SK-N-SH (cell line): ENCODE measurements around the gene TRAPPC8. TPM values are rescaled to one million over a fixed set of nuclear protein-coding genes. Genes with fewer than 3 reads are reported as not detected.

Experiments used
- CTCF ChIA-PET: fragments of 300-600, 350-600 bp; formaldehyde crosslinking; extraction: SDS; loops from one replicate; lab custom pipeline; 2021; lab: Yijun Ruan, JAX
- POLR2A ChIA-PET: fragments of 350-600 bp; sonication (Branson Sonifier 250); formaldehyde crosslinking; extraction: SDS; loops from one replicate; lab custom pipeline; 2020; ENCODE audit warnings: antibody characterized with exemption, inconsistent platforms; lab: Yijun Ruan, JAX
- DNase-seq: peaks from one replicate; pipeline ENCODE4 v3.0.0; 2012
- H2AFZ ChIP-seq: fragments of 200-600 bp; sonication (generic); 2 replicates; pipeline ENCODE4 v1.8.1; 2016; ENCODE audit warnings: antibody characterized with exemption, mild to moderate bottlenecking, low read depth
- H3F3A ChIP-seq: fragments of 200-600 bp; sonication (generic); replicated peaks from 2 replicates; pipeline ENCODE3; 2016; ENCODE audit warnings: antibody characterized with exemption, mild to moderate bottlenecking; ENCODE audit not compliant: insufficient read depth
- H3K27ac ChIP-seq, 2 experiments: fragments of 200-500 bp in 1 of 2; fragments of 200-600 bp in 1 of 2; sonication (Bioruptor generic) in 1 of 2; sonication (generic), shearing (Covaris generic) in 1 of 2; 2 replicates each; pipeline versions ENCODE4 v1.5.1 to v1.6.1; 2014 to 2016; ENCODE audit warnings: low read depth in 2 of 2, inconsistent platforms in 1 of 2, low read length in 1 of 2, mild to moderate bottlenecking in 1 of 2, mixed read lengths in 1 of 2
- H3K27me3 ChIP-seq: fragments of 200-600 bp; sonication (generic), shearing (Covaris generic); 2 replicates; pipeline ENCODE4 v1.6.1; 2016; ENCODE audit warnings: mixed run types; ENCODE audit not compliant: insufficient read depth
- H3K36me3 ChIP-seq, 2 experiments: fragments of 200-500 bp in 1 of 2; fragments of 200-600 bp in 1 of 2; sonication (Bioruptor generic) in 1 of 2; sonication (generic) in 1 of 2; replicated peaks in 1 of 2; 2 replicates each; pipeline versions ENCODE3 to v1.5.1; 2014 to 2016; ENCODE audit warnings: low read length in 1 of 2, mild to moderate bottlenecking in 1 of 2; ENCODE audit not compliant: insufficient read depth in 2 of 2, control insufficient read depth in 1 of 2
- H3K4me1 ChIP-seq, 2 experiments: fragments of 200-500 bp in 1 of 2; fragments of 200-600 bp in 1 of 2; sonication (Bioruptor generic) in 1 of 2; sonication (generic), shearing (Covaris generic) in 1 of 2; 2 replicates each; pipeline versions ENCODE4 v1.5.1 to v1.6.1; 2014 to 2016; ENCODE audit warnings: low read depth in 1 of 2, low read length in 1 of 2, mixed run types in 1 of 2; ENCODE audit not compliant: insufficient read depth in 2 of 2, control insufficient read depth in 1 of 2
- H3K4me2 ChIP-seq: fragments of 200-600 bp; sonication (generic), shearing (Covaris generic); 2 replicates; pipeline ENCODE4 v1.6.1; 2017; ENCODE audit warnings: mixed run types
- H3K4me3 ChIP-seq, 2 experiments: fragments of 200-500 bp in 1 of 2; fragments of 200-600 bp in 1 of 2; sonication (Bioruptor generic) in 1 of 2; sonication (generic), shearing (Covaris generic) in 1 of 2; 2 replicates each; pipeline versions ENCODE4 v1.5.1 to v1.8.1; 2014 to 2016; ENCODE audit warnings: low read depth in 2 of 2, inconsistent platforms in 1 of 2, low read length in 1 of 2, mild to moderate bottlenecking in 1 of 2, mixed read lengths in 1 of 2, moderate library complexity in 1 of 2
- H3K79me2 ChIP-seq: fragments of 200-600 bp; sonication (generic); 2 replicates; pipeline ENCODE4 v1.8.1; 2017; ENCODE audit warnings: mild to moderate bottlenecking; ENCODE audit not compliant: insufficient read depth
- H3K9ac ChIP-seq: fragments of 200-600 bp; sonication (generic); 2 replicates; pipeline ENCODE4 v1.6.1; 2017; ENCODE audit warnings: mixed run types
- H3K9me2 ChIP-seq: fragments of 200-600 bp; sonication (generic); 2 replicates; pipeline ENCODE4 v1.6.1; 2017; ENCODE audit warnings: mixed run types
- H3K9me3 ChIP-seq: fragments of 200-600 bp; sonication (generic); 2 replicates; pipeline ENCODE4 v1.6.1; 2017; ENCODE audit warnings: mixed run types, mild to moderate bottlenecking, moderate library complexity
- H4K20me1 ChIP-seq: fragments of 200-600 bp; sonication (generic); 2 replicates; pipeline ENCODE4 v1.6.1; 2017; ENCODE audit warnings: mild to moderate bottlenecking, mixed run types; ENCODE audit not compliant: insufficient read depth
- ELF1 ChIP-seq: IDR thresholded peaks from 2 replicates; pipeline ENCODE4 v1.4.0; 2012
- FOXJ3 ChIP-seq: sonication (generic); formaldehyde crosslinking; IDR thresholded peaks from 2 replicates; pipeline ENCODE4 v1.5.1; 2020; ENCODE audit warnings: mild to moderate bottlenecking, missing genetic modification reagents
- GABPA ChIP-seq: IDR thresholded peaks from 2 replicates; pipeline ENCODE4 v1.4.0; 2012; ENCODE audit warnings: low read depth, mild to moderate bottlenecking
- MEF2A ChIP-seq: IDR thresholded peaks from 2 replicates; pipeline ENCODE4 v1.4.0; 2012; ENCODE audit warnings: low read depth, borderline replicate concordance
- NFIC ChIP-seq: IDR thresholded peaks from 2 replicates; pipeline ENCODE4 v1.4.0; 2012; ENCODE audit warnings: borderline replicate concordance
- POLR2AphosphoS5 ChIP-seq: IDR thresholded peaks from 2 replicates; pipeline ENCODE4 v1.6.1; 2012; ENCODE audit warnings: low read depth, low read length
- RAD21 ChIP-seq: IDR thresholded peaks from 2 replicates; pipeline ENCODE4 v1.6.1; 2012; ENCODE audit warnings: mild to moderate bottlenecking, low read length
- RCOR1 ChIP-seq: fragments of 150-350 bp; IDR thresholded peaks from 2 replicates; pipeline ENCODE4 v1.6.1; 2017; ENCODE audit warnings: antibody characterized with exemption, low read length
- SIN3A ChIP-seq: IDR thresholded peaks from 2 replicates; pipeline ENCODE4 v1.6.1; 2012; ENCODE audit warnings: low read depth, mild to moderate bottlenecking, low read length, moderate library complexity, borderline replicate concordance
- TCF12 ChIP-seq: IDR thresholded peaks from 2 replicates; pipeline ENCODE4 v1.4.0; 2012
- YY1 ChIP-seq: IDR thresholded peaks from 2 replicates; pipeline ENCODE4 v1.4.0; 2012; ENCODE audit warnings: low read depth, mild to moderate bottlenecking
- WGBS: methylation state at CpG from one replicate; pipeline ENCODE4 v1.1.6; 2017; ENCODE audit warnings: low lambda C conversion rate; 5-methylcytosine and 5-hydroxymethylcytosine counted together
- polyA plus RNA-seq, 3 experiments: library from polyadenylated mRNA; depleted of rRNA; stranded (reverse); fragments of >200 nt; gene quantifications; 2 replicates each; pipeline ENCODE4 v1.2.3, GENCODE V29; 2012
- TF ChIP-seq, protein P1 (sequence below): fragments of 150-350 bp; IDR thresholded peaks from 2 replicates; pipeline ENCODE4 v1.6.1; 2016; ENCODE audit warnings: mild to moderate bottlenecking, low read depth, low read length
- TF ChIP-seq, protein P2 (sequence below): IDR thresholded peaks from 2 replicates; pipeline ENCODE4 v1.6.1; 2012; ENCODE audit warnings: mild to moderate bottlenecking, low read depth, low read length, moderate library complexity
- TF ChIP-seq, protein P3 (sequence below): fragments of 150-350 bp; IDR thresholded peaks from 2 replicates; pipeline ENCODE4 v1.6.1; 2017; ENCODE audit warnings: antibody characterized with exemption, low read length, low read depth, borderline replicate concordance
- TF ChIP-seq, protein P4 (sequence below): IDR thresholded peaks from 2 replicates; pipeline ENCODE4 v1.4.0; 2012; ENCODE audit warnings: low read depth, borderline replicate concordance
- TF ChIP-seq, protein P5 (sequence below): IDR thresholded peaks from 2 replicates; pipeline ENCODE4; 2012
- TF ChIP-seq, protein P6 (sequence below): IDR thresholded peaks from 2 replicates; pipeline ENCODE4 v1.4.0; 2012; ENCODE audit warnings: low read depth, borderline replicate concordance

TRAPPC8 gene
- polyA plus RNA-seq, 1 of the 3 experiments (the other 2 are of a cell fraction), result 14.9 TPM

DNA sequence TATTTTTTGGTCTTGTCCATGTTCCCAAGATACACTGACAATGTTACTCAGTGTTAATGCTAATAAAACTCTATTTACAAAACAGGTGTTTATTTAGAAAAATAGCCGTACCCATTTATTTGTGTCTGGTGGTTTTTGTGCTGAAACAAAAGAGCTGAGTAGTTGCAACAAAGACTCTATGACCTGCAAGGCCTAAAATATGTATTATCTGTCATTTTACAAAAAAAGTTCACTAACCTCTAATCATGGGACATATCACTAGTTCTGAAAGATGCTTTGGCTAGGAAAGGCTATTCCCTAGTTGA is 123.1 kb downstream of the TRAPPC8 start:
- Histone ChIP-seq H3K27me3 (no peaks in the 10 kb centered on the region), H3K9ac (no peak overlapping the region), H3K27ac (no peak overlapping the region), H3K9me2 (no peaks in the 10 kb centered on the region), H3K4me3 (no peak overlapping the region; a peak in 1 of 4 replicates), H3K9me3 (no peaks in the 10 kb centered on the region), H3K36me3 (no peaks in the 10 kb centered on the region), H3K4me1 (no peaks in the 10 kb centered on the region), H3F3A (no peaks in the 10 kb centered on the region), H3K4me2 (no peak overlapping the region), H3K79me2 (no peaks in the 10 kb centered on the region), H4K20me1 (no peaks in the 10 kb centered on the region), H2AFZ (no peak overlapping the region)
- TF ChIP-seq ELF1 (no peak), RAD21 (no peak), TCF12 (no peak), NFIC (no peak), RCOR1 (no peak), SIN3A (no peak), POLR2AphosphoS5 (no peak), GABPA (no peak), YY1 (no peak), MEF2A (no peak), FOXJ3 (no peak)
- TF ChIP-seq, protein P1, sequence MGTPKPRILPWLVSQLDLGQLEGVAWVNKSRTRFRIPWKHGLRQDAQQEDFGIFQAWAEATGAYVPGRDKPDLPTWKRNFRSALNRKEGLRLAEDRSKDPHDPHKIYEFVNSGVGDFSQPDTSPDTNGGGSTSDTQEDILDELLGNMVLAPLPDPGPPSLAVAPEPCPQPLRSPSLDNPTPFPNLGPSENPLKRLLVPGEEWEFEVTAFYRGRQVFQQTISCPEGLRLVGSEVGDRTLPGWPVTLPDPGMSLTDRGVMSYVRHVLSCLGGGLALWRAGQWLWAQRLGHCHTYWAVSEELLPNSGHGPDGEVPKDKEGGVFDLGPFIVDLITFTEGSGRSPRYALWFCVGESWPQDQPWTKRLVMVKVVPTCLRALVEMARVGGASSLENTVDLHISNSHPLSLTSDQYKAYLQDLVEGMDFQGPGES, result no peak
- TF ChIP-seq, protein P2, sequence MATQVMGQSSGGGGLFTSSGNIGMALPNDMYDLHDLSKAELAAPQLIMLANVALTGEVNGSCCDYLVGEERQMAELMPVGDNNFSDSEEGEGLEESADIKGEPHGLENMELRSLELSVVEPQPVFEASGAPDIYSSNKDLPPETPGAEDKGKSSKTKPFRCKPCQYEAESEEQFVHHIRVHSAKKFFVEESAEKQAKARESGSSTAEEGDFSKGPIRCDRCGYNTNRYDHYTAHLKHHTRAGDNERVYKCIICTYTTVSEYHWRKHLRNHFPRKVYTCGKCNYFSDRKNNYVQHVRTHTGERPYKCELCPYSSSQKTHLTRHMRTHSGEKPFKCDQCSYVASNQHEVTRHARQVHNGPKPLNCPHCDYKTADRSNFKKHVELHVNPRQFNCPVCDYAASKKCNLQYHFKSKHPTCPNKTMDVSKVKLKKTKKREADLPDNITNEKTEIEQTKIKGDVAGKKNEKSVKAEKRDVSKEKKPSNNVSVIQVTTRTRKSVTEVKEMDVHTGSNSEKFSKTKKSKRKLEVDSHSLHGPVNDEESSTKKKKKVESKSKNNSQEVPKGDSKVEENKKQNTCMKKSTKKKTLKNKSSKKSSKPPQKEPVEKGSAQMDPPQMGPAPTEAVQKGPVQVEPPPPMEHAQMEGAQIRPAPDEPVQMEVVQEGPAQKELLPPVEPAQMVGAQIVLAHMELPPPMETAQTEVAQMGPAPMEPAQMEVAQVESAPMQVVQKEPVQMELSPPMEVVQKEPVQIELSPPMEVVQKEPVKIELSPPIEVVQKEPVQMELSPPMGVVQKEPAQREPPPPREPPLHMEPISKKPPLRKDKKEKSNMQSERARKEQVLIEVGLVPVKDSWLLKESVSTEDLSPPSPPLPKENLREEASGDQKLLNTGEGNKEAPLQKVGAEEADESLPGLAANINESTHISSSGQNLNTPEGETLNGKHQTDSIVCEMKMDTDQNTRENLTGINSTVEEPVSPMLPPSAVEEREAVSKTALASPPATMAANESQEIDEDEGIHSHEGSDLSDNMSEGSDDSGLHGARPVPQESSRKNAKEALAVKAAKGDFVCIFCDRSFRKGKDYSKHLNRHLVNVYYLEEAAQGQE, result no peak
- TF ChIP-seq, protein P3, sequence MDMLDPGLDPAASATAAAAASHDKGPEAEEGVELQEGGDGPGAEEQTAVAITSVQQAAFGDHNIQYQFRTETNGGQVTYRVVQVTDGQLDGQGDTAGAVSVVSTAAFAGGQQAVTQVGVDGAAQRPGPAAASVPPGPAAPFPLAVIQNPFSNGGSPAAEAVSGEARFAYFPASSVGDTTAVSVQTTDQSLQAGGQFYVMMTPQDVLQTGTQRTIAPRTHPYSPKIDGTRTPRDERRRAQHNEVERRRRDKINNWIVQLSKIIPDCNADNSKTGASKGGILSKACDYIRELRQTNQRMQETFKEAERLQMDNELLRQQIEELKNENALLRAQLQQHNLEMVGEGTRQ, result no peak
- TF ChIP-seq, protein P4, sequence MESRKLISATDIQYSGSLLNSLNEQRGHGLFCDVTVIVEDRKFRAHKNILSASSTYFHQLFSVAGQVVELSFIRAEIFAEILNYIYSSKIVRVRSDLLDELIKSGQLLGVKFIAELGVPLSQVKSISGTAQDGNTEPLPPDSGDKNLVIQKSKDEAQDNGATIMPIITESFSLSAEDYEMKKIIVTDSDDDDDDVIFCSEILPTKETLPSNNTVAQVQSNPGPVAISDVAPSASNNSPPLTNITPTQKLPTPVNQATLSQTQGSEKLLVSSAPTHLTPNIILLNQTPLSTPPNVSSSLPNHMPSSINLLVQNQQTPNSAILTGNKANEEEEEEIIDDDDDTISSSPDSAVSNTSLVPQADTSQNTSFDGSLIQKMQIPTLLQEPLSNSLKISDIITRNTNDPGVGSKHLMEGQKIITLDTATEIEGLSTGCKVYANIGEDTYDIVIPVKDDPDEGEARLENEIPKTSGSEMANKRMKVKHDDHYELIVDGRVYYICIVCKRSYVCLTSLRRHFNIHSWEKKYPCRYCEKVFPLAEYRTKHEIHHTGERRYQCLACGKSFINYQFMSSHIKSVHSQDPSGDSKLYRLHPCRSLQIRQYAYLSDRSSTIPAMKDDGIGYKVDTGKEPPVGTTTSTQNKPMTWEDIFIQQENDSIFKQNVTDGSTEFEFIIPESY, result no peak
- TF ChIP-seq, protein P5, sequence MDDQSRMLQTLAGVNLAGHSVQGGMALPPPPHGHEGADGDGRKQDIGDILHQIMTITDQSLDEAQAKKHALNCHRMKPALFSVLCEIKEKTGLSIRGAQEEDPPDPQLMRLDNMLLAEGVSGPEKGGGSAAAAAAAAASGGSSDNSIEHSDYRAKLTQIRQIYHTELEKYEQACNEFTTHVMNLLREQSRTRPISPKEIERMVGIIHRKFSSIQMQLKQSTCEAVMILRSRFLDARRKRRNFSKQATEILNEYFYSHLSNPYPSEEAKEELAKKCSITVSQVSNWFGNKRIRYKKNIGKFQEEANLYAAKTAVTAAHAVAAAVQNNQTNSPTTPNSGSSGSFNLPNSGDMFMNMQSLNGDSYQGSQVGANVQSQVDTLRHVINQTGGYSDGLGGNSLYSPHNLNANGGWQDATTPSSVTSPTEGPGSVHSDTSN, result no peak
- TF ChIP-seq, protein P6, sequence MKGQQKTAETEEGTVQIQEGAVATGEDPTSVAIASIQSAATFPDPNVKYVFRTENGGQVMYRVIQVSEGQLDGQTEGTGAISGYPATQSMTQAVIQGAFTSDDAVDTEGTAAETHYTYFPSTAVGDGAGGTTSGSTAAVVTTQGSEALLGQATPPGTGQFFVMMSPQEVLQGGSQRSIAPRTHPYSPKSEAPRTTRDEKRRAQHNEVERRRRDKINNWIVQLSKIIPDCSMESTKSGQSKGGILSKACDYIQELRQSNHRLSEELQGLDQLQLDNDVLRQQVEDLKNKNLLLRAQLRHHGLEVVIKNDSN, result no peak
- 96% methylated on average over 1 of the region's 1 CpG for WGBS
- no peak for DNase-seq
- POLR2A ChIA-PET, result no interaction called here
- CTCF ChIA-PET, result interaction anchor here (0.6 to 3.1 kb wide), 19 partner anchors 11 to 293 kb away, joined by 3 to 21 read pairs (median 4); no protein-coding TSS in a partner anchor
